ENCODE measurements around the gene RPS21.
A peak's percentile ranks its signal among the peaks of the same experiment; 100 is the strongest.

Gene RPS21

GRCh38 chr20:62349556-62350097 lies 37.3 kb upstream of the RPS21 start:
- H3K4me3 ChIP-seq (ENCODE audit: low read depth, low read length) = no peak overlapping the region
- no peak for TF ChIP-seq CTCF (IDR thresholded peaks at IDR 0.05; ENCODE audit: control insufficient read depth, extremely low read depth, insufficient read depth)
- DNase-seq (ENCODE audit: low read depth) = no peak

GRCh38 chr20:62350098-62350628 lies 36.7 kb upstream of the RPS21 start:
- TF ChIP-seq CTCF (IDR thresholded peaks at IDR 0.05; ENCODE audit: control insufficient read depth, extremely low read depth, insufficient read depth) = no peak
- H3K4me3 ChIP-seq (ENCODE audit: low read depth, low read length) = no peak overlapping the region
- no peak for DNase-seq (ENCODE audit: low read depth)

- no peak for DNase-seq (ENCODE audit: low read depth)
- no peak overlapping the region for H3K4me3 ChIP-seq (ENCODE audit: low read depth, low read length)
- no peak for TF ChIP-seq CTCF (IDR thresholded peaks at IDR 0.05; ENCODE audit: control insufficient read depth, extremely low read depth, insufficient read depth)
Observed at GRCh38 chr20:62350629-62351422, 36.1 kb upstream of the RPS21 start.

GRCh38 chr20:62351469-62352401 lies 35.2 kb upstream of the RPS21 start:
- DNase-seq (ENCODE audit: low read depth) = no peak
- TF ChIP-seq CTCF (IDR thresholded peaks at IDR 0.05; ENCODE audit: control insufficient read depth, extremely low read depth, insufficient read depth) = no peak
- H3K4me3 ChIP-seq (ENCODE audit: low read depth, low read length) = no peak overlapping the region

- DNase-seq (ENCODE audit: low read depth) = peak; percentile 94
- peak overlapping the region; percentile 58 for H3K4me3 ChIP-seq (ENCODE audit: low read depth, low read length)
- peak; percentile 69 for TF ChIP-seq CTCF (IDR thresholded peaks at IDR 0.05; ENCODE audit: control insufficient read depth, extremely low read depth, insufficient read depth)
Observed at GRCh38 chr20:62352402-62353288, 34.3 kb upstream of the RPS21 start.
